GM19238 (cell line): ENCODE measurements around the gene SOS2.
"Not testable (repeated sequence)": the region's sequence is repeated elsewhere in the genome, so short reads cannot be mapped to it uniquely, and the experiment has no call there.

Source experiments
- DNase-seq: peaks from one replicate; pipeline ENCODE4 v3.0.0; 2011; ENCODE audit warnings: low spot score; ENCODE audit not compliant: insufficient read length

Gene SOS2

DNA sequence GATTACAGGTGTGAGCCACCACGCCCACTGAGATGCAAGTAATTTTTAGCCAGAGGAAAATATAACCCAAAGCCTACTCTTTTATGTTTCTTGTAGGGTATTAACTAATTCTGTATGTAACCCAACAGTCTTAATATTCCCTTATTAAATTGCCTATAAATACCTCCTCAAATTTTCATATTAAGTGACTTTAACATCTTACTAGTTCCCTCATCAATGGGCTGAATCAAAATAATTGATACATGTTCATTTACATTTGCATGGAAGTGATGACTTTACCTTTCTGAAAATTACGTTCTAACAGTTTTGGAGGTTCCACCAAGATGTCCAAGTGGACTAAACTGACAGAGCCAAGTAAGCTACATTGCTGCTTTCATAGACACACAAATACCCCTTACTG is 3.1 kb downstream of the SOS2 start:
- no peak for DNase-seq

DNA sequence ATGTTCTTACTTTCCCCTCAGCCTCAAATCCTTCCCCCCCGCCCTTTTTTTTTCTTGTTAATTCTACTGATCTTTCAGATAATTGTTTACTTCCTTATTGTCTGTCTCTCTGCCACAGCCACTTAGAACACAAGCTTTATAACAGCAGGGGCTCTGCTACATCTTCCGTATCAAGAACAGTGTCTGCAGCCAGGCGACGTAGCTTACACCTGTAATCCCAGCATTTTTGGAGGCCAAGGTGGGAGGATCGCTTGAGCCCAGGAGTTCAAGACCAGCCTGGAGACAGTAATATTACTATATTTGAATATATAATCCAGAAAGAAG is 5.4 kb downstream of the SOS2 start:
- DNase-seq = no peak

DNA sequence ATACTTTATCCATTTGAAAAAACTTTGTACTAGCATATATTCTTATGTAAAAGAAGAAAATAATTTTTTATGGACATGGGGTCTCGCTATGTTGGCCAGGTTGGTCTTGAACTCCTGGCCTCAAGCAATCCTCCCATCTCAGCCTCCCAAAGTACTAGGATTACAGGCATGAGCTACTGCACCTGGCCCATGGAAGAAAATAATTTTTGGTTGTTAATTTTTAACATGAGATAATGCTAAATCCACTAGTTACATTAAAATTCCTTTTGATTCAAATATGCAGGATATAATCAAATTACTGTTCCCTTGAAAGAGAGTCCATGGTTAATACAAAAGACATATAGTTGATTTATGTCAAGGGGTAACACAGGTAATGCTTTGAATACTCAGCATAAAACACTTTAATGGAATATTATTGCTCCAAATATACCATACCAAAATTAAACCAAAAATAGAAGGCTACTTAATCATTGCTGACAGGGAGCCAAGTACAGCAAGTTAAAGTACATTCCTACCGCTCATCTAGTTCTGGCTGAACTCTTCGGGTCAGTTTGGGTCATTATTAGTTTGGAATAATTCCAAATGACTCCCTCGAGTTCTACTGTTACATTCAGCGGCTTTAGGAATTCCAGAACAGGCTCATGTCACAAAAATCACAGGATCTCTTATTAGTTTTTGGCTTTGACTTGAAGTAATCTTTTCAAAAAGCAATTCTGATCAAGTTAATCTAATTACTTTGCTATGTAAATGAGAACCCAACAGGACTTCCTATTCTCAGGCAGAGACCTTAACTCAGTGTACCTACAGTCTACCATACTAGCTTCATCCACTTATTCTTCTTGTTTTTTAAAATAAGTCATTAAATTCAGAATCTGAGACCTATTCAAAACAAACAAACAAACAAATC is 6.1 kb downstream of the SOS2 start:
- no peak for DNase-seq

DNA sequence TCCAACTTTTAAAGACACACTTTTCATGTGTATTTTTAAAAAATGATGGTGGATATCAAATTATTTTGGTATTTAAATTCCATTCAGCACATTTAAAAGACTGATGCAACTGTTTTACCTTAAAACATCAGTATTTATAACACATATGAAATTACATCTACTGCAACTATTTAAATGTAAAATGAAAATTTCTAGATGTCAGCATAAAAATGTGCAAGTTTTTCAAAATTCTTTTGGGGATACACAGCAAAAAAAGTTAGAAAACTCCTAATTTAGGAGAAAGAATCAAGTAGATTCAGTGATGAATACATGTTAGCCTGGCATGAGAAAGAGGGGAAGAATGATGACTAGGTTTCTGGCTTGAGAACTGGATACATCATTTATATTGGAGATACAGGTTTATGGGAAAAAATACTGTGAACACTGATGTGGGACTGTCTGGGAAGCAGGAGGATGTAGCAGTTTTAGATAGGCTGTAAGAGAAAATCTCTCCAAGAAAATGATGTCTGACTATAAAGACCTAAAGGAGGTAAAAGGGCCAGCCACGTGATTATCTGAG is 9.2 kb downstream of the SOS2 start:
- DNase-seq = no peak

DNA sequence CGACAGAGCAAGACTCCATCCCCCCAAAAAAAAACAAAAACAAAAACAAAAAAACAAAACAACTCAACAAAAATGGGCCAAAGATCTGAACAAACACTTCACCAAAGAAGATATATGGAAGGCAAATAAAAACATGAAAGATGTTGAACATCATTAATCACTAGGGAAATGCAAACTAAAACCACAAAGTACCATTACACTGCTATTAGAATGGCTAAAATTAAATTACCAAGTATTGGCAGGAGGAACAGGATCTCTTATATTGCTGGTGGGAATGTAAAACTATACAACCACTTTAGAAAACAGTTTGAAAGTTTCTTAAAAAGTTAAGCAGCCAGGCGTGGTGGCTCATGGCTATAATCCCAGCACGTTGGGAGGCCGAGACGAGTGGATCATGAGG is 12.9 kb downstream of the SOS2 start:
- no peak for DNase-seq

DNA sequence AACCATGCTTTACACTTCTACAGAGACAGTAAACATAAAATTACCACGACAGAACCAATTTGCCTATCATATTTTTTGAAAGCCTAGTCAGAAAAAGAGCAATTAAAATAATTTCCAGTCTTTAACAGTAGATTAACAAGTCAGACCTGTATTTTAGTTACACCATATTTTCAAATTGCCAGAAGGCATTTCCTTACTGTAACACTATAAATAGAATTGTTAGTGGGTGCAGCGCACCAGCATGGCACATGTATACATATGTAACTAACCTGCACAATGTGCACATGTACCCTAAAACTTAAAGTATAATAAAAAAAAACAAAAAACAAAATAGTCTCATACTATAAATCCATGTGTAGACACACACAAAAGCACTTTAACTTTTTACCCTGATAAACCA is 16.0 kb downstream of the SOS2 start:
- no peak for DNase-seq

DNA sequence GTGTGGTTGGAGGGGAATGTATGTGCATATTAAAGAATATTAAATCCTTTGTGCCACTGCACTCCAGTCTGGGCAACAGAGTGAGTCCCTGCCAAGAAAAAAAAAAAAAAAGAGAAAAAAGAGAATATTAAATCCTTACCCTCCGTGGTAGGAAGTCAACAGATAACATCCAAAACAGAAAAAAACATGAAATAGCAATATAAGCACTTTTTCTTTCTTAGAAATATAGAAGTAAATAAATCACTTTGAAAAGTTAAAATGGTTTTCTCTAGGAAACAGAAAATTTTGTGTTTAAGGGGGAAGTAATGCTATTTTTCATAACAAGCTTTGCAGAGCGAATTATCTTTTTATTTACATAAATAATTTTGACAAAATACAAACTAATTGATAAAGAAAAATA is 17.6 kb downstream of the SOS2 start:
- no peak for DNase-seq

DNA sequence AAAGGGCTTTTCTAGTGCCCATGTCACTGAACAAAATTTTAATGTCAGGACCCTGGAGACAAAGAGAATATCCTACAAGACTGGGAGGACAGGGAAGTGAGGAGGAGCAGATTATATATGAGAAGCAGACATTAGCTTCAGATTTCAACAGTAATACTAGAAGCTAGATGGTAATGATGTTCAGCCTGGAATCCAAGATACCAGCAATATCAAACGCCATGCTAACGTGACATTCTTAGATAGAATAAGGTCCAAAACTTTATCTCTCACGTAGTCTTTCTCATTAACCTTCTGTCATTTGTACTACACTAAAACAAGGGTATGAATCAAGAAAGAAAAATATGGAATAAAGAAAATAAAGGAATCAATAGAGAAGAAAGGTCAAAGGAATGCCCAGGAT is 18.7 kb downstream of the SOS2 start:
- DNase-seq = no peak

DNA sequence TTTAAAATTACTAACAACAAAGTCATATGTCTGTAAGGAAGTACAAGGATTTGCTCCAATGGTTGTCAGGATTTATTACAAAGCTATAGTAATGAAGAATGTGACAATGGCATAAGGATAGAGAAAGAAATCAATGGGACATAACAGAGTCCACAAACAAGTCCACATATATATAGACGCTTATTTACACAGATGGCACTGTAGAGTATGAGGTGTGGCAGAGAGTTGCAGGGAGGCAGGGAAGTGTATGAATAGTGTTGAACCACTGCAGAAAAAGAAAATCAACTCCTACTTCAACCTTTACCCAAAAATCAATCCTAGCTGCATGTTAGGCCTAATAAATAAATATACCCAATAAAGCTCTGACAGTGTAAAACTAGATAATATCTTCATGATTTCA is 21.3 kb downstream of the SOS2 start:
- no peak for DNase-seq

DNA sequence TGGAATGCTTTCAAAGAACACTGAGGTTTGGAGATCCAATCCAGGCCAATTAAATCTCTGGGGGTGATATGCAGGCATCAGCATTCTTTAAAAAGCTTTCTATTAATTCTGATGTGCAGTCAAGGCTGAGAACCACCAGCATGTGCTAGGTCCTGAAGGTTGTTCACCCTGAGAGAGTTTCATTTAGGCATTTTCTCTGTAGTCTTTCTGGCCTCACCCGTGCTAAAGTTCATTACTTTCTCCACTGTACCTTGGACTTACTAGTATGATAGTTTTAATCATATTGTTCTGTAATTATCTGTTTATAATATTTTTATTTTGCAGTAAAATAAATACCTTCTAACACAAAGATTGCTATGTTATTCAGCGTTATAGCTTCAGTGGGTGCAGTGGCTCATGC is 32.9 kb downstream of the SOS2 start:
- DNase-seq = no peak

DNA sequence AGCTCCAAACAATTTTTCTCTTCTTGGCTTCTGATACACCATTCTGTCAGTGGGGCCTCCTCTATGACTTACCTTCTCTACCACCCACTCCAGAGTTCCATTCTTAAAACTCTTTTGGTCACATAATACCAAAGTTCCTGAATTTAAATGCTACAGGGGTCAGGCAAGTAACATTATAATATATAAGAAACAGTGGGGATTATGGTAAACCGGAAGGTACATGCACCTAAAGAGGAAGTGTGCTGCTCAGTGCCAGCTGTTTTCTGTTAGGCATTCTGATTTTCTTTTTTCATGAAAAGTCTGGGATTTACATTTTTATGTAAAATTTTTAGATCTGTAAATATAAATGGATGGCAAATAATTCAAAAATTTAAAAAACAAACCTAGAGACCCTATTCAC is 39.9 kb downstream of the SOS2 start:
- DNase-seq = no peak

DNA sequence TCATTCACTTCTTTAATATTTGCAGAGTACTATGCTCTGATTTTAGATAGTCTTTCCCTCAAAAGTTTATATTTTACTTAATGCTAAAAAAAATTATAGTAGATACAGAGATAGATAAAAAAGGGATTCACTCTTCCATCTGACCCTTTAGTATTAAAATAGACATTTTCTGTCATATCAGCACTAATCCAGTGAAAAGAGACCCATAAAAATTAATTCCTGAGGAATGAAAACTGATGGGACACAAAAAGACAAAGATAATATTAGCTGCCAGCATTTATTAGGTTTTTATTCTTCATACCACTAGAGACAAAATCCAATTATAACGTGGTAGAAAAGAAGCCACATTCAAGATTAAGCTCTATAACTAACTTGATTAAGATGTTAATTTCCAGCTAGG is 45.3 kb downstream of the SOS2 start:
- DNase-seq = no peak

DNA sequence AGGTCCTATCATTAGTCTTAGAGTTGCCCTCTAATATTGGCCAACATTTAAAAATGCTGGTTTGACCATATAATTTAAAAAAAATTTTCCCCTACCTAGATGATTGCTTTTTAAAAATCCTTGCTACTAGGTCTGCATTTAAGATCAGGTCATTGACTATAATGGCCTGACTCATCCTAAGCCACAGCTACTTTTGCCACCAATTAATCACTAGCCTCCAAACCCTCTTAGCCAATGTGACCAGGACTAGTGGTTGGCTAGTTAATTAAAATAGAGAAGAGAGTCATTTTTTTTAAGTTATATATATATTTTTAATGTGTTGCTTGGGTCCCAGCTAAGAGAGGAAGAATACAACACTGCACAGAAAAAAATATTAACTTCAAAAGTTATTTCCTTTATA is 57.5 kb downstream of the SOS2 start:
- no peak for DNase-seq

DNA sequence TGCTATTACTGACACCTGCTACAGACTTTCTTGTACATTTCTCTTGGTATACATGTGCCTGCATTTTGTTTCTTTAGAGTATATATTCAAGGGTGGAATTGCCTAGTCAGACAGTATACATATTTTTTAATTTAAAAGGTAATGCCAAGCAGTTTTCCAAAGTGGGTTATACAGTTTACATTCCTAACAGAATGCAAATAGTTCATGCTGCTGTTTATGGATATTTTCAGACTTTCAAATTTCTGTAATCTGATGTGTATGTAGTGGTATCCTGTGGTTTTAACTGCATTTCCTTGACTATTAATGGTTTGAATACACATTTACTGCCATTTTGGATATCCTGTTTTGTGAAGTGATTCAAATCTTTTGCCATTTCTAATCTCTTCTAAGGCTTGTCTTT is 59.5 kb downstream of the SOS2 start:
- no peak for DNase-seq

DNA sequence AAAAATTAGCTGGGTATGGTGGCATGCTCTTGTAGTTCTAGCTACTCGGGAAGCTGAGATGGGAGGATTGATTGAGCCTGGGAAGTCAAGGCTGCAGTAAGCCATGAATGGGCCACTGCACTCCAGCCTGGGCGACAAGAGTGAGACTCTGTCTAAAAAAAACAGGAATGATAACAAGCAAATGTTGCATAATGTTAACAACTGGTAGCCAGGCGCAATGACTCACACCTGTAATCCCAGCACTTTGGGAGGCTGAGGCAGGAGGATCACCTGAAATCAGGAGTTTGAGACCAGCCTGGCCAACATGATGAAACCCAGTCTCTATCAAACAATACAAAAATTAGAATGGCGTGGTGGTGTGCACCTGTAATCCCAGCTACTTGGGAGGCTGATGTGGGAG is 64.0 kb downstream of the SOS2 start:
- DNase-seq = not testable (repeated sequence)

DNA sequence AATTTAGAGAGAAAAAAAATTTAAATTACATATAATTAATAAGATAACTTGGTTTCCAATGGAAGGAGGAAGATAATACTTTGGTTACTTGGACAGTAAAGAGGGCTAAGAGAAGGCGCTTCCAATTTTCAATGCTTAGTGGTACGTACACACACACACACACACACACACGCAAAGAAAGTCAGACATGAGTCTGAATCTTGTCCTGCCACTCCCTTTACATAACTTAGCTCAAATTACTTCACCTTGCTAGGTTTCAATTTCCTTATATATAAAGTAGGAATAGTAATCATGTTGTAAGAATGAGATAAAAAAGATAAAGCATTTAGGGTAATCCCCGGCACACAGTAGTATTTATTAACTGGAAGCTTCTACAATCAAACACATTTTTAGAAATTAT is 75.3 kb downstream of the SOS2 start:
- no peak for DNase-seq

DNA sequence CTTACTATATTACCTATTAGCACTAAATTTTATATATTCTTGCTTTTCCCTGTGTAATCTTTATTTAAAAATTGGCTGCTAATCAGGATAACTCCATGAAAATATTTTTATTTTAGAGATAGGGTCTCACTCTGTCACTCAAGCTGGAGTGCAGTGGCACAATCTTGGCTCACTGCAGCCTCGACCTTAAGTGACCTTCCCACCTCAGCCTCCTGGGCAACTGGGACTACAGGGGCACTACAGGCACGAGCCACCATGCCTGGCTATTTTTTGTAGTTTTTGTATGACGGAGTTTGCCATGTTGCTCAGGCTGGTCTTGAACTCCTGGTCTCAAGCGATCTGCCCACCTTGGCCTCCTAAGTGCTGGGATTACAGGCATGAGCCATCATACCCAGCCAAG is 82.6 kb downstream of the SOS2 start:
- DNase-seq = no peak

DNA sequence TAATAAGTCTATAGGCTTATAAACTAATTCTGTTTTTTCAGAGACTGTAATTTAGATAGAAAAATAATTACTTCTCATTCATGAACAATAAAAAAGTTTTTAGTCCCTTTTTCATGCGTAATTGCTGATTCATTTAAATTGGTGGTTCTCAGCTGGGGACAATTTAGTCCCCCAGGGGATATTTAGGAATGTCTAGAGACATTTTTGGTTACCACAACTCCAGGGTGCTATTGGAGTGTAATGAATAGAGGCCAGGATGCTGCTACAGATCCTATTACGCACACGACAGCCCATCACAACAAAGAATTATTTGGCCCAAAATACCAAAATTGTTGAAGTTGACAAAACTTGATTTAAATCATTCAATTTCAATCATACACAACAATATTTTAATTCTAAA is 92.2 kb downstream of the SOS2 start:
- DNase-seq = no peak

DNA sequence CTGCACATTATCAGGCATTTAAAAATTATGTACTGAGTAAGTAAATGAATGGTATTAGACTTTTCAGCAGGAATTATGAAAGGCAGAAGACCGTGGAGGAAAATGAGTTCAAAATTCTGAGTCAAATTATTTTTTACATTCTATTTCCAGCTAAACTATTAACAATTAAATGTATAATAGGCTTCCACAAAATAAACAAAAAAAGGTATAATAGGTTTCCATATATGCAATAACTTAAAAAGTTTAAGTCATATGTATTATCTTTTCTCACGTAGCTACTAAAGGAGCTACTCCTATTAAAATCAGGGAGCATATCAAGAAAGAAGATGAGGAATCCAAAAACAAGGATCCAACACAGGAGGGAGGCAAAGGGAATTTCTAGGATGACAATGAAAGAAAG is 103.6 kb downstream of the SOS2 start:
- DNase-seq = no peak

DNA sequence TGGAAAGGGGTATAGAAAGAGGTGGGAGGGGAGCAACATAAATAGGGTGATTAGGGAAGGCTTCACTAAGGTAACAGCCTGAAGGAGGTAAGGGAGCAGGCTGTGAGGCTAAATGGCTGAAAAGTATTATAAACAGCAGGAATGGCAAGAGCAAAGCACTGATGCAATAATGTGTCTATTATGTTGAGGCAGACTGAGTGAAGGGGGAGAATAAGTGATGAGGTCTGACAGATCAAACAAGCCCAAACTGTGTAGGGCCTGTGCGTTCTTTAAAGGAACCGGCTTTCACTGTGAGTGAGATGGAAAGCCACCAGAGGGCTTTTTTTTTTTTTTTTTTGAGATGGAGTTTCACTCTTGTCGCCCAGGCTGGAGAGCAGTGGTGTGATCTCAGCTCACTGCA is 108.3 kb downstream of the SOS2 start:
- no peak for DNase-seq

DNA sequence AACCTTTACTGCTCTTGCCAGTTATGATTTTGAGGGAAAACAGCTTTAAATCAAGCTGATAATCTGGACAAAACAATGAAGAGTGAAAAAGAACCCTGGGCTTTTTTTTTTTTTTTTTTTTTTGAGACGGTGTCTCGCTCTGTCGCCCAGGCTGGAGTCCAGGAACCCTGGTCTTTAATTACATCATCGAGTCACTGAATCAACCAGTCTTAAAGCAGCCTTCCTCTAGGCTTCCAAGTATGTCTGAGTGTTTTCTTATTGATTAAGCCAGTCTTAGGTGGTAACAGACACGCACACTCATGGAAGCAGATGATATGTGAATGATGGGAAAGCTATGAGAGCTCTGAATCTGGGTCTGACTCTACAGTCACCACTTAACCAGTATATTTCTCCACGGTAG is 109.1 kb downstream of the SOS2 start:
- no peak for DNase-seq

DNA sequence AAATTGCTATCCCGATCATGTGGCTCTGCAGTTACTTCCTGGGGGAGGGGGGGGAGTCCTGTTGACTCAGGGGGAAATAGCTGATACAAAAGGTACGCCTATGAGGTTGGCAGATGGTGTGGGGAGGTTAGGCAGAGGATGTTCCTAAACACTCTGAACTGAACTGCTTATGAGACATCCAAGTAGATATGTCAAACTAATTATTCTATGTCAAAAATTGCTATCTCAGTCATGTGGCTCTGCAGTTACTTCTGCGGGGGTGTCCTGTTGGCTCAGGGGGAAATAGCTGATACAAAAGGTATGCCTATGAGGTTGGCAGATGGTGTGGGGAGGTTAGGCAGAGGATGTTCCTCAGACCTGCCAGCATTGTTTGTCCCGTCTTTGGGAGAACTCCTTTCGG is 109.9 kb downstream of the SOS2 start:
- no peak for DNase-seq

DNA sequence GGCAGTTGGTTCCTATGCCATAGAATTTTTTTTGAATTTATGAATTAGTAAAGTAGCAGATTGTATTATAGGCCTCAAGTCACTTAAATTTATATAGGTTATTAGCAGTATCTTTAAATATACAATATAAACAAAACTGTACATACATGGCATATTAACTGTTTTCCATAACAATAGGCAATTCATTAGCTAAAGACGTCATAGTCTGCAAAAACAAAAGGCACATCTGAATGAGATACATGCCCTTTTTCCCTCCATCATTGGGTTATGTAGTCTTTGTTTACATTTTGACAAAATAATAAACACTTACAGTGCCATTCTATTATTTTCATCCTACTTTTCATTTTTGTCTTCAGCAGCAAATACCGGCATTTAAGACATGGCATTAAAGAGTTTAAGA is 113.9 kb downstream of the SOS2 start:
- no peak for DNase-seq

DNA sequence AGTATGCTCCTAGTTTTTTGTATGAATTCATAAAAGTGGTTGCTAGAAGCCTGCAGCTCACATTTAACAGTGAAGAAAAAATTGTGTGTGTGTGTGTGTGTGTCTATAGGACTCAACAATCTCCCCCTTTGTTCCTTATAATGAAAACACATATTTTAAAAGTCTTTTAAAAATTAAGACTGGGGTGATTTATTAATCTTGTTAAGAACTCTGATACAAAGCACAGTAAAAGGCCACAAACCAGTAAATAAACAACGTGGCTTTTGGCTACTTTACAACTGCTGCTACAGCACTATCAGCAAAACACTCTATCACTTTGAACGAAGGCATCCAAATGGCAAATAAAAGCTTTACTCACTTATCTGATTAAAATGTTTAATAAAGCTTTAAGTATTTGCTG is 114.4 kb downstream of the SOS2 start:
- no peak for DNase-seq
